Naive B cell (primary cell): Measurements from ENCODE around the gene CD8A. TPM values are rescaled to one million over a fixed set of nuclear protein-coding genes. Genes with fewer than 3 reads are reported as not detected.
"Not testable (repeated sequence)": the region's sequence is repeated elsewhere in the genome, so short reads cannot be mapped to it uniquely, and the experiment has no call there.

Experiments
- ATAC-seq, 2 donors: fragments of 150-1000 bp; cut with Tn5 transposase; 2 replicates each; pipeline ENCODE4 v1.10.0; 2021; ENCODE audit warnings: low read depth in 2 of 2, mild to moderate bottlenecking in 2 of 2, moderate library complexity in 2 of 2
- DNase-seq: peaks from one replicate; pipeline ENCODE4 v3.0.0; 2022
- H3K27ac Mint-ChIP-seq, 6 donors: one replicate each; pipeline ENCODE4 v1.8.0; 2020 to 2022; ENCODE audit warnings: mild to moderate bottlenecking in 6 of 6, mixed read lengths in 6 of 6, moderate library complexity in 5 of 6, inconsistent platforms in 2 of 6
- H3K27me3 Mint-ChIP-seq, 3 donors: one replicate each; pipeline ENCODE4 v1.8.0; 2021 to 2022; ENCODE audit warnings: mixed read lengths in 3 of 3, mild to moderate bottlenecking in 1 of 3
- H3K36me3 Mint-ChIP-seq, 2 donors: one replicate each; pipeline ENCODE4 v1.8.0; 2020 to 2022; ENCODE audit warnings: mixed read lengths in 2 of 2, inconsistent platforms in 1 of 2, mild to moderate bottlenecking in 1 of 2
- H3K4me1 Mint-ChIP-seq, 3 donors: one replicate each; pipeline ENCODE4 v1.8.0; 2020 to 2022; ENCODE audit warnings: mixed read lengths in 3 of 3, inconsistent platforms in 1 of 3, mild to moderate bottlenecking in 1 of 3, moderate library complexity in 1 of 3
- H3K4me3 Mint-ChIP-seq, 8 donors: one replicate each; pipeline ENCODE4 v1.8.0; 2020 to 2022; ENCODE audit warnings: mild to moderate bottlenecking in 8 of 8, mixed read lengths in 8 of 8, moderate library complexity in 8 of 8, inconsistent platforms in 2 of 8
- H3K9me3 Mint-ChIP-seq, 7 donors: one replicate each; pipeline ENCODE4 v1.8.0; 2020 to 2022; ENCODE audit warnings: mixed read lengths in 7 of 7, mild to moderate bottlenecking in 5 of 7, inconsistent platforms in 2 of 7, moderate library complexity in 1 of 7
- polyA plus RNA-seq, 6 donors: library from polyadenylated mRNA; unstranded; fragments of 300-500 nt; fragmentation: Illumina TruSeq; gene quantifications; one replicate each; pipeline ENCODE4 v1.2.3, GENCODE V29; 2021; ENCODE audit warnings: low read depth in 6 of 6

Gene CD8A
- 1 to 10 TPM in 2 of 6 donors, under 1 TPM in 2, not detected in 2; 0.59 to 1.9 (median 1.0) TPM for polyA plus RNA-seq

- H3K4me3 Mint-ChIP-seq = peak within 1 kb of the TSS; percentile 81 to 93 (median 90)
- H3K4me1 Mint-ChIP-seq = peaks cover 17 to 27% (median 22%) of the 10 kb centered on the region in 3 donors
- DNase-seq (peak; percentile 21), ATAC-seq (peak; percentile 47 to 65)
- H3K36me3 Mint-ChIP-seq = peaks cover 15 to 16% of the 10 kb centered on the region in 2 donors
- peak within 1 kb of the TSS in 4 of 6 donors; percentile 20 to 92 (median 65) for H3K27ac Mint-ChIP-seq
- H3K9me3 Mint-ChIP-seq = peaks cover 8 to 17% (median 12%) of the 10 kb centered on the region in 7 donors
- H3K27me3 Mint-ChIP-seq = peaks cover 58 to 74% (median 69%) of the 10 kb centered on the region in 3 donors
Observed at GRCh38 chr2:86790676-86791572, at the start of gene CD8A. Gene CD8A (minus strand): TSS chr2:86790913. CDS start chr2:86790825, 88 bp downstream.

DNA sequence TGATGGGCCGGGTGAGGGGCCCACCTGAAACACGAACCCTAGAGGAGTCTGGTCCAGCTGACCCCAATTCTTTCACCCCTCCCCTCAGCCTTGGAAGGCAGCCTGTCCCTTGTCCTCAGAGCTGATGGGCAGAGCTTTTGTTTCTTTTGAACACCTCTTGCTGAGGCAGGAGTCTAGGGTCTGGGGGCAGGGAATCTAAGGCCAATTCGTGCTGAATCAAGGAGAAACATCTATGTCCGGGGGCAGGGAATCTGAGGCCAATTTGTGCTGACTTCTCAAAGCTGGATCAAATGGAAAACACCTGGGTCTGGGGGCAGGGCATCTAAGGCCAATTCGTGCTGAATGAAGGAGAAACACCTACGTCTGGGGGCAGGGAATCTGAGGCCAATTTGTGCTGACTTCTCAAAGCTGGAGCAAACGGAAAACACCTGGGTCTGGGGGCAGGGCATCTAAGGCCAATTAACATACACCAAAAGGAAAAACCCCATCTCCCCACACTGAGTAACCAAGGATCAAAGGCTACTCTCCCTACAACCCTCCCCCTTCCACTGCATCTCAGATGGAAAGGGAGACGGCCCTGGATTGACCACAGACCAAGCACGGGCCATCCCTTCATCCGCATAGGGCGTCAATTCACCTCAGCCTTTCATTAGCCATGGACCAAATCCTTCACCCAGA, 49.3 kb upstream of the CD8A start:
- ATAC-seq, H3K9me3 Mint-ChIP-seq, H3K27me3 Mint-ChIP-seq, DNase-seq, H3K27ac Mint-ChIP-seq, H3K4me3 Mint-ChIP-seq, H3K36me3 Mint-ChIP-seq: not testable (repeated sequence)
- peaks cover 0 to 13% (median 6%) of the 10 kb centered on the region in 3 donors for H3K4me1 Mint-ChIP-seq

DNA sequence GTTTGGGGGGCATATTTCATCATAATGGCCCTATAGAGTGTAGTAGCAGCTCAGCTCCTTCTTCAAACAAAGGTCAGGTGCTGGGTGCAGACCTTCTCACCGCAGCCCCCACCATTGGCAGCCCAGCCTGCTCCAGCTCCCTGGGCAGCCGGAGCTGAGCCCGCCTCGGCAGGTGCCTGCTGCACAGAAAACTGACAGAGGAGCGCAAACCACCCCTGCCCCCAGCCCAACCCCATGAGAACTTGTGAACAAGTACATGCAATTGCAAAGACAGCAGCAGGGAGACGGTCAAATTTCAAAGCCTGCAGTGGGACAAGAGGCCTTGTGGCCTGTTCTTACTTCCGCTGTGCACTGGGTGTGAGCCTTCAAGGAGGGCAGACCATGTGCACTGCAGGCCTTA, 48.7 kb upstream of the CD8A start:
- H3K4me1 Mint-ChIP-seq = peaks cover 0 to 13% (median 6%) of the 10 kb centered on the region in 3 donors
- H3K4me3 Mint-ChIP-seq, H3K27me3 Mint-ChIP-seq, ATAC-seq, DNase-seq, H3K9me3 Mint-ChIP-seq, H3K36me3 Mint-ChIP-seq: not testable (repeated sequence)
- H3K27ac Mint-ChIP-seq = peak overlapping the region in 1 of 6 donors; percentile 24

- ATAC-seq = peak in 1 of 2 donors; percentile 23
- Mint-ChIP-seq H3K27me3 (peaks cover 5 to 20% (median 17%) of the 10 kb centered on the region in 3 donors), H3K4me3 (peak overlapping the region in 3 of 8 donors; percentile 26 to 62 (median 41)), H3K4me1 (peaks cover 0 to 13% (median 6%) of the 10 kb centered on the region in 3 donors)
- H3K9me3 Mint-ChIP-seq, H3K27ac Mint-ChIP-seq, DNase-seq, H3K36me3 Mint-ChIP-seq: not testable (repeated sequence)
Observed at GRCh38 chr2:86837714-86838113, 47.0 kb upstream of the CD8A start.

- DNase-seq, H3K9me3 Mint-ChIP-seq, ATAC-seq, H3K36me3 Mint-ChIP-seq: not testable (repeated sequence)
- H3K4me3 Mint-ChIP-seq = peak overlapping the region in 6 of 8 donors; percentile 31 to 65 (median 52)
- H3K27ac Mint-ChIP-seq = peak overlapping the region in 1 of 6 donors; percentile 52
- peaks cover 0 to 13% (median 6%) of the 10 kb centered on the region in 3 donors for H3K4me1 Mint-ChIP-seq
- H3K27me3 Mint-ChIP-seq = peaks cover 5 to 21% (median 17%) of the 10 kb centered on the region in 3 donors
Observed at GRCh38 chr2:86836915-86837695, 46.4 kb upstream of the CD8A start.

- not testable (repeated sequence) for ATAC-seq, H3K27ac Mint-ChIP-seq, H3K36me3 Mint-ChIP-seq, H3K4me3 Mint-ChIP-seq, DNase-seq, H3K9me3 Mint-ChIP-seq
- peaks cover 5 to 27% (median 17%) of the 10 kb centered on the region in 3 donors for H3K27me3 Mint-ChIP-seq
- H3K4me1 Mint-ChIP-seq = peaks cover 0 to 13% (median 6%) of the 10 kb centered on the region in 3 donors
Observed at GRCh38 chr2:86835548-86835889, 44.8 kb upstream of the CD8A start.

GRCh38 chr2:86833315-86833714, 42.6 kb upstream of the CD8A start:
- Mint-ChIP-seq H3K27ac (no peak overlapping the region), H3K36me3 (no peaks in the 10 kb centered on the region), H3K4me1 (peaks cover 0 to 13% (median 6%) of the 10 kb centered on the region in 3 donors), H3K9me3 (no peaks in the 10 kb centered on the region), H3K27me3 (peaks cover 0 to 27% (median 17%) of the 10 kb centered on the region in 3 donors), H3K4me3 (no peak overlapping the region)
- ATAC-seq (no peak), DNase-seq (no peak)

DNA sequence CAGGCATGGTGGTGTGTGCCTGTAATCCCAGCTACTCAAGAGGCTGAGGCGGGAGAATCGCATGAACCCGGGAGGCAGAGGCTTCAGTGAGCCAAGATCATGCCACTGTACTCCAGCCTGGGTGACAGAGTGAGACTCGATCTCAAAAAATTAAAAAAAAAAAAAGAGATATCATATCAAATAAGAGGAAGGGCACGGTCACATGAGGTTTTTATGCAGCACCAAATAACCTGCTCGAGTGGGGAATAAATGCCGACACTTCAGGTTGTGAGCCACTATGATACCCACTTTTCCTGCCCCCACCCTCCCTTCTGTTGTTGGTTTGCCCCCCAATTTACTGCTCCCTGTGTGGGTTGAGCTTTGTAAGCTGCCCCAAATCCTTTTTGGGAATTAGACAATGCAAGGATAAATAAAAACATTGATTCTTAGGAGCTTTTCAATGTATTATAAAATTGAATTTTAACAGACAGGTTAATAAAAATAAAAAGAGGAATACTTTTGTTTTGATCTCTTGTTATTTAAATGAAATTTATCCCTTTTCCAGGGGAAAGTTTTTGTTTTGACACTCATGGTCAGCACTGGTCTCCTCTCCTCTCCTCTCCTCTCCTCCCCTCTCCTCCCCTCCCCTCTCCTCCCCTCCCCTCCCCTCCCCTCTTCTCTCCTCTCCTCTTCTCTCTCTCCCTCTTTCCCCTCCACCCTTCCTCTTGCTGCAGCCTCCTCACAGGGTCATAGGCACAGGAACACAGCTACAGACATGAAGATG, 41.8 kb upstream of the CD8A start:
- ATAC-seq (no peak), DNase-seq (no peak)
- peaks cover 0 to 27% (median 17%) of the 10 kb centered on the region in 3 donors for H3K27me3 Mint-ChIP-seq
- no peaks in the 10 kb centered on the region for H3K36me3 Mint-ChIP-seq
- H3K9me3 Mint-ChIP-seq = no peaks in the 10 kb centered on the region
- H3K4me1 Mint-ChIP-seq = peaks cover 0 to 7% (median 6%) of the 10 kb centered on the region in 3 donors
- no peak overlapping the region for H3K4me3 Mint-ChIP-seq
- no peak overlapping the region for H3K27ac Mint-ChIP-seq

DNA sequence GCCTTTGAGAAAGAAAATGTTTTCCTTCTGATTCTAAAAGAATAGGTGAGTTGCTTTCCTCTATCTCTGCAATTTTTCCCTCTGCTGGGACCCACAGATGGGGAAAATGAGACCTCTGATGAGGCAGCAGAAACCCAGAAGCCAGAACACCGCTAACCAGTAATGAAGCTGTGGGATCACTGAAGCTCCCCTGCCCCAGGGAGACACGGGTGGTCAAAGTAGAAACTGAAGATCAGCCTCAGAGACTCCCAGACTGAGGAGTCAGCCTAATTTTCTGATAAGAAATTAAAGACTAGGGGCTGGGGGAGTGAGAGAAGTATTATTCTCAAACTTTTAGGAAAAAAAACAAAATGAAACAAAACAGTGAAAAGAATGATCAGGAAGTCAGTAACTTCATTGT, 40.8 kb upstream of the CD8A start:
- Mint-ChIP-seq H3K4me3 (no peak overlapping the region), H3K27ac (no peak overlapping the region), H3K9me3 (no peaks in the 10 kb centered on the region), H3K36me3 (no peaks in the 10 kb centered on the region), H3K4me1 (peaks cover 0 to 2% (median 2%) of the 10 kb centered on the region in 3 donors), H3K27me3 (peaks cover 0 to 23% (median 19%) of the 10 kb centered on the region in 3 donors)
- DNase-seq = no peak
- no peak for ATAC-seq

DNA sequence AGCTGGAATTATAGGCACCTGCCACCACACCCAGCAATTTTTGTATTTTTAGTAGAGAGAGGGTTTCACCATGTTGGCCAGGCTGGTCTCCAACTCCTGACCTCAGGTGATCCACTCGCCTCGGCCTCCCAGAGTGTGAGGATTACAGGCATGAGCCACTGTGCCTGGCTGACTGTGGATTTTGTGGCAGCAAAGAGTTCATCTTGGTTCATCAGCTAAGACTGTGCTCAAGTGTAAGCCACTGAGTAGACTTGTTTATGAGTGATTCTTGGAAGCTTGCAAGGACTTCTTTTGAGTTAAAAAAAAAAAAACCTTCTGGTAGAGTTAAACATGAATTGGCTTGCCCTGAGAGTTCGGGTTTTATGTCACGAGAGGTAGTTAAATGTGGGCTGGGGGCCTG, 36.2 kb upstream of the CD8A start:
- DNase-seq (no peak), ATAC-seq (no peak)
- no peak overlapping the region for H3K27ac Mint-ChIP-seq
- peaks cover 5 to 13% (median 9%) of the 10 kb centered on the region in 7 donors for H3K9me3 Mint-ChIP-seq
- peaks cover 1 to 7% of the 10 kb centered on the region in 2 donors for H3K36me3 Mint-ChIP-seq
- peaks cover 11 to 24% (median 19%) of the 10 kb centered on the region in 3 donors for H3K27me3 Mint-ChIP-seq
- H3K4me3 Mint-ChIP-seq = no peak overlapping the region
- H3K4me1 Mint-ChIP-seq = no peaks in the 10 kb centered on the region

- H3K4me3 Mint-ChIP-seq = no peak overlapping the region
- H3K27me3 Mint-ChIP-seq = peaks cover 11 to 24% (median 24%) of the 10 kb centered on the region in 3 donors
- DNase-seq (no peak), ATAC-seq (no peak)
- no peaks in the 10 kb centered on the region for H3K4me1 Mint-ChIP-seq
- peaks cover 6 to 16% (median 12%) of the 10 kb centered on the region in 7 donors for H3K9me3 Mint-ChIP-seq
- peaks cover 5 to 10% of the 10 kb centered on the region in 2 donors for H3K36me3 Mint-ChIP-seq
- H3K27ac Mint-ChIP-seq = no peak overlapping the region
Observed at GRCh38 chr2:86825693-86826381, 35.1 kb upstream of the CD8A start.
